Endothelial cell of umbilical vein (primary cell): ENCODE measurements around the gene ADIPOQ. TPM values are rescaled to one million over a fixed set of nuclear protein-coding genes. Genes with fewer than 3 reads are reported as not detected.
"Not testable (repeated sequence)": the region's sequence is repeated elsewhere in the genome, so short reads cannot be mapped to it uniquely, and the experiment has no call there.

Source experiments
- BruUV-seq: library from RNA; stranded (reverse); fragments of 400-500 nt; replicated peaks from 2 replicates; lab custom pipeline; 2021; lab: Mats Ljungman, UMichigan
- CTCF ChIA-PET: fragments of 300-600, 350-600 bp; sonication (Branson Sonifier 250); formaldehyde crosslinking; loops from one replicate; lab custom pipeline; 2021; ENCODE audit warnings: antibody characterized with exemption, inconsistent platforms; lab: Charles Lee
- POLR2A ChIA-PET: fragments of 300-600, 350-600 bp; sonication (Branson Sonifier 250); formaldehyde crosslinking; loops from one replicate; lab custom pipeline; 2021; ENCODE audit warnings: antibody characterized with exemption, inconsistent platforms; lab: Charles Lee
- DNase-seq: peaks from one replicate; pipeline ENCODE4 v3.0.0-alpha.2; 2011; ENCODE audit warnings: low read depth, low spot score
- FAIRE-seq: peaks from 2 replicates; lab custom pipeline; 2011; peaks lifted over from hg19 to GRCh38; lab: Jason Lieb, UNC
- H2AFZ ChIP-seq: 2 replicates; pipeline ENCODE4 v1.6.0; 2012; ENCODE audit warnings: low read depth, low read length, control low read depth, inconsistent platforms
- H3K27ac ChIP-seq: 2 replicates; pipeline ENCODE4 v1.5.1; 2011; ENCODE audit warnings: low read depth, mild to moderate bottlenecking, control low read depth, low read length, moderate library complexity; ENCODE audit not compliant: insufficient read depth
- H3K27me3 ChIP-seq, 2 experiments: 2 replicates each; pipeline versions ENCODE4 v1.6.0 to v1.6.1; 2011; ENCODE audit warnings: low read length in 2 of 2, mixed read lengths in 1 of 2; ENCODE audit not compliant: control insufficient read depth in 2 of 2, insufficient read depth in 2 of 2
- H3K36me3 ChIP-seq, 2 experiments: 2 replicates in 1 of 2; 3 replicates in 1 of 2; pipeline ENCODE4 v1.5.1; 2011; ENCODE audit warnings: low read length in 2 of 2, mild to moderate bottlenecking in 1 of 2, moderate library complexity in 1 of 2; ENCODE audit not compliant: control insufficient read depth in 2 of 2, insufficient read depth in 2 of 2; ENCODE audit errors: extremely low read depth in 1 of 2
- H3K4me1 ChIP-seq: 3 replicates; pipeline ENCODE4 v1.5.1; 2011; ENCODE audit warnings: mild to moderate bottlenecking, low read length; ENCODE audit not compliant: control insufficient read depth, insufficient read depth; ENCODE audit errors: extremely low read depth
- H3K4me2 ChIP-seq: 2 replicates; pipeline ENCODE4 v1.6.1; 2011; ENCODE audit warnings: low read length, control low read depth, mixed read lengths; ENCODE audit not compliant: insufficient read depth
- H3K4me3 ChIP-seq, 3 experiments: fragments of 200-600 bp in 1 of 3; sonication (generic), shearing (Covaris generic) in 1 of 3; replicated peaks in 1 of 3; 2 replicates each; pipeline ENCODE4 v1.5.1; 2011 to 2016; ENCODE audit warnings: control low read depth in 3 of 3, low read length in 3 of 3, mild to moderate bottlenecking in 2 of 3, inconsistent platforms in 1 of 3, low read depth in 1 of 3, moderate library complexity in 1 of 3; ENCODE audit not compliant: insufficient read depth in 1 of 3
- H3K79me2 ChIP-seq: 2 replicates; pipeline ENCODE4 v1.6.0; 2012; ENCODE audit warnings: low read length, inconsistent platforms; ENCODE audit not compliant: control insufficient read depth, insufficient read depth
- H3K9ac ChIP-seq: replicated peaks from 2 replicates; pipeline ENCODE3; 2011; ENCODE audit warnings: low read length, control low read depth; ENCODE audit not compliant: insufficient read depth; ENCODE audit errors: extremely low read depth
- H3K9me1 ChIP-seq: replicated peaks from 3 replicates; pipeline ENCODE4 v1.6.0; 2011; ENCODE audit warnings: mild to moderate bottlenecking, low read length; ENCODE audit not compliant: control insufficient read depth, insufficient read depth; ENCODE audit errors: extremely low read depth
- H3K9me3 ChIP-seq: replicated peaks from 2 replicates; pipeline ENCODE4 v1.5.1; 2012; ENCODE audit warnings: low read length, inconsistent platforms; ENCODE audit not compliant: control insufficient read depth, insufficient read depth
- H4K20me1 ChIP-seq: replicated peaks from 2 replicates; pipeline ENCODE3; 2011; ENCODE audit warnings: mild to moderate bottlenecking, low read length; ENCODE audit not compliant: control insufficient read depth, insufficient read depth; ENCODE audit errors: extremely low read depth
- dilution Hi-C: fragments of 300-500 bp; cut with MboI; formaldehyde crosslinking; loops from one replicate; pipeline ENCODE4 v1.15.0; 2019; ENCODE audit warnings: low sequenced_read_pairs; ENCODE audit not compliant: extremely low pct_ligation_motif_present
- intact Hi-C: fragments of 100-400 bp; cut with micrococcal nuclease; formaldehyde crosslinking; loops from one replicate; pipeline ENCODE4 v1.10.0; 2022
- polyA plus RNA-seq, 4 experiments: library from polyadenylated mRNA; depleted of rRNA in 3 of 4; stranded (reverse) in 3 of 4; unstranded in 1 of 4; fragments of >200 nt; gene quantifications; 2 replicates each; pipeline versions ENCODE4 v1.2.1 to v1.2.3, GENCODE V29; 2011 to 2012; ENCODE audit warnings: missing spikeins in 1 of 4
- total RNA-seq: library from RNA; stranded (reverse); gene quantifications from 2 replicates; pipeline ENCODE4 v1.2.3, GENCODE V29; 2021

Gene ADIPOQ
- total and polyA plus RNA-seq, 2 donors (not counting 3 experiments of a cell fraction or from before 2014, with no cell fraction given): not detected

DNA sequence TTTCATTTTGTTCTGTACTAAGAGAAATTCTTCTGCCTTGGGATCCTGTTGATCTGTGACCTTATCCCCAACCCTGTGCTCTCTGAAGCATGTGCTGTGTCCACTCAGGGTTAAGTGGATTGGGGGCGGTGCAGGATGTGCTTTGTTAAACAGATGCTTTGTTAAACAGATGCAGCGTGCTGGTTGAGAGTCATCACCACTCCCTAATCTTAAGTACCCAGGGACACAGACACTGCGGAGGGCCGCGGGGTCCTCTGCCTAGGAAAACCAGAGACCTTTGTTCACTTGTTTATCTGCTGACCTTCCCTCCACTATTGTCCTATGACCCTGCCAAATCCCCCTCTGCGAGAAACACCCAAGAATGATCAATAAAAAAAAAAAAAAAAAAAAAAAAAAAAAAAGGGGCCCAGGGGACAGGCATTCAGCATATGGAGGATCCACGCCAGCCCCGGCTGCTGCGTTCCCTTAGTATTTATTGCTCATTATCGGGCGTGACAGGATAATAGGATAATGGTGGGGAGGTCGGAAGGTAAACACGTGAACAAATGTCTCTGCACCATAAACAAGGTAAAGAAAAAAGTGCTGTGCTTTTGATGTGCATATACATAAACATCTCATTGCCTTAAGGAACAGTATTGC, 22.8 kb downstream of the ADIPOQ start:
- H3K36me3 ChIP-seq, H3K4me2 ChIP-seq, dilution Hi-C loops, H3K79me2 ChIP-seq, POLR2A ChIA-PET, FAIRE-seq, BruUV-seq, H2AFZ ChIP-seq, CTCF ChIA-PET, H3K9me3 ChIP-seq, H3K27ac ChIP-seq, H3K9ac ChIP-seq, H4K20me1 ChIP-seq, intact Hi-C loops, H3K4me3 ChIP-seq, DNase-seq, H3K9me1 ChIP-seq, H3K27me3 ChIP-seq: not testable (repeated sequence)
- H3K4me1 ChIP-seq: peaks cover 28% of the 10 kb centered on the region

DNA sequence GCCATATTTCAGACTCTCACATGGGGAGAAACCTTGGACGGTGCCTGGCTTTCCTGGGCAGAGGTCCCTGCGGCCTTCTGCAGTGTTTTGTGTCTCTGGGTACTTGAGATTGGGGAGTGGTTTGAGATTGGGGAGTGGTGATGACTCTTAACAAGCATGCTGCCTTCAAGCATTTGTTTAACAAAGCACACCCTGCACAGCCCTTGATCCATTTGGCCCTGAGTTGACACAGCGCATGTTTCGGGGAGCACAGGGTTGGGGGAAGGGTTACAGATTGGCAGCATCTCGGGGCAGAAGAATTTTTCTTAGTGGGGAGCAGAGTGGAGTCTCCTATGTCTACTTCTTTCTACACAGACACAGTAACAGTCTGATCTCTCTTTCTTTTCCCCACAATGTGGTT, 23.6 kb downstream of the ADIPOQ start:
- BruUV-seq, H3K9me1 ChIP-seq, H3K4me2 ChIP-seq, intact Hi-C loops, POLR2A ChIA-PET, FAIRE-seq, H3K79me2 ChIP-seq, H2AFZ ChIP-seq, DNase-seq, H3K9me3 ChIP-seq, H3K36me3 ChIP-seq, CTCF ChIA-PET, H4K20me1 ChIP-seq, H3K4me3 ChIP-seq, H3K27ac ChIP-seq, dilution Hi-C loops, H3K9ac ChIP-seq, H3K27me3 ChIP-seq: not testable (repeated sequence)
- H3K4me1 ChIP-seq: peaks cover 29% of the 10 kb centered on the region
